HG03066 (cell line): ENCODE results near the gene CYP11A1.
"Not testable (repeated sequence)": the region's sequence is repeated elsewhere in the genome, so short reads cannot be mapped to it uniquely, and the experiment has no call there.

ENCODE experiments used
- ATAC-seq: cut with Tn5 transposase; IDR thresholded peaks from one replicate; pipeline ENCODE4 v1.9.1; 2021; ENCODE audit warnings: low read depth; ENCODE audit not compliant: unreplicated experiment

Gene CYP11A1

GRCh38 chr15:74400915-74401757, 33.7 kb upstream of the CYP11A1 start:
- no peak for ATAC-seq

DNA sequence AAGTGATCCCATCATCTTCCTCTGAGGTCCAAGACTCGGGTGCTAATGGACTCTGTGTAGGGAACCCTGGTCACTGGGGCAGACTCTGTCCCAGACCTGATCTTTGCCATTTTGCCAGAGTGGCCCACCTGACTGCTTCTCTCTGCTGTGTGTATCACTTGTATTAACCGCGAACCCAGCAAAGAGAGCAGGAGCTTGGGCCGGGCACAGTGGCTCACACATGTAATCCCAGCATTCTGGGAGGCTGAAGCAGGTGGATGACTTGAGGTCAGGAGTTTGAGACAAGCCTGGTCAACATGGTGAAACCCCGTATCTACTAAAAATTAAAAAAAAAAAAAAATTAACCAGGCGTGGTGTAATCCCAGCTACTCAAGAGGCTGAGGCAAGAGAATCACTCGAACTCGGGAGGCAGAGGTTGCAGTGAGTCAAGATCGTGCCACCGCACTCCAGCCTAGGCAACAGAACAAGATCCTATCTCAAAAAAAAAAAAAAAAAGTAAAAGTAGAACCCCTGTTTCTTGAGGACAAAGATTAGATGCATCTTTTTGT, 32.9 kb upstream of the CYP11A1 start:
- no peak for ATAC-seq

DNA sequence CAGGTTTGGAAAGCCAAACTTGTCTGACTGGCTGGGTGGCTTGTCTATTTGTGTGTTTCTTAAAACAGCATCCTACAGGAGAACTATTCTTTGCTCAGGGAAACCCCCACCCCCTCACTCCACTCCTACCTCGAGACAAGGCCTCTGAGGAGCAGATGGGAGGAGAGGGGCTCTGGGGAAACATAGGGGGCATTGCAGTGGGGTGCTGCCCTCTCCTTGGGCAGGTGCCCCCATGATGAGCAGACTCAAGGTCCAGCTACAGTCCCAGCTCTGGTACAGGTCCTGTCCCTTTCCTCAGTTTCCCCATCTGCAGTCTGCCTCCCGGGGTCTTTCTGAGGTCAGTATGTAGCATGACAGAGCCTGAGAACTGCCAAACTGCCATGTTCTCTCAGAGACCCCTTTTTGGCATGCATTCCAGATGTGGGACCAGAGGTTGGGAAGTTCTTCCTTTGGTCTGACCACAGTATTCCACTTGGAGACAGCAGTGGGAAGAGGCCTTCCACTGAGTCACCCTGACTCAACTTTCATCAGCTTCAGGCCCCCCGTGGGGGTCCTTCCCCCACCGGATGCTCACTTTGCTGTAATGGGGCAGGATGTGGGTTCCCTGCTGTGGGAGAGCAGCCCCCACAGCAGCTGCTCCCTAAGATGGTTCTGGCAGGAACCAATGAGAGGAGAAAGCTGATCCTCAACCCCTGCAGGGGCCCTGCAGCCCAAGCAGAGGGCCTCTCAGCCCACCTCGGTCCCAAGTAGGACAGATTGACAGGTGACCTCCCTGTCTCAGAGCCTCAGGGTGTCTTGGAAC, 32.3 kb upstream of the CYP11A1 start:
- ATAC-seq, result no peak

DNA sequence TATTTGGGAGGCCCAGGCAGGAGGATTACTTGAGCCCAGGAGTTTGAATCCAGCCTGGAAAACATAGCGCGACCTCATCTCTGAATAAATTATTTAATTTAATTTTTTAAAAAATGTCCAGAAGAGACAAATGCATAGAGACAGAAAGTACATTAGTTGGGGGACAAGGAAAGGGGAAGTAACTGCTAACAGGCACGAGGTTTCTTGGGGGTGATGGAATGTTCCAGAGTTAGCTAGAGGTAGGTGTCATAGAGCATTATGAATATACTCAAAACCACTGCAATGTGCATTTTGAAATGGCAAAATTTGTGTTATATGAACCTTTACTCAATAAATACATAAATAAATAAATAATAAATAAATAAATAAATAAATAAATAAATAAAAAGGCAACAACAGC, 31.7 kb upstream of the CYP11A1 start:
- no peak for ATAC-seq

DNA sequence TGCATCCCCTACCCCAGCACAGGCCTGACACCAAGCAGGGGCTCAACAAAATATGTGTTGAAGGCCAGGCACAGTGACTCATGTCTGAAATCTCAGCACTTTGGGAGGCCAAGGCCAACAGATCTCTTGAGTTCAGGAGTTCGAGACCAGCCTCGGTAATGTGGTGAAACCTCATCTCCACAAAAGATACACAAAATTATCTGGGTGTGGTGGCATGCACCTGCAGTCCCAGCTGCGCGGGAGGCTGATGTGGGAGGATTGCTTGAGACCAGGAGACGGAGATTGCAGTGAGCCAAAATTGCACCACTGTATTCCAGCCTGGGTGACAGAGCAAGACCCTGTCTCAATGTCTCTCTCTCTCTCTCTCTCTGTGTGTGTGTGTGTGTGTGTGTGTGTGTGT, 30.7 kb upstream of the CYP11A1 start:
- no peak for ATAC-seq

- peak; percentile 31 for ATAC-seq
Observed at GRCh38 chr15:74397239-74398068, 30.0 kb upstream of the CYP11A1 start.

DNA sequence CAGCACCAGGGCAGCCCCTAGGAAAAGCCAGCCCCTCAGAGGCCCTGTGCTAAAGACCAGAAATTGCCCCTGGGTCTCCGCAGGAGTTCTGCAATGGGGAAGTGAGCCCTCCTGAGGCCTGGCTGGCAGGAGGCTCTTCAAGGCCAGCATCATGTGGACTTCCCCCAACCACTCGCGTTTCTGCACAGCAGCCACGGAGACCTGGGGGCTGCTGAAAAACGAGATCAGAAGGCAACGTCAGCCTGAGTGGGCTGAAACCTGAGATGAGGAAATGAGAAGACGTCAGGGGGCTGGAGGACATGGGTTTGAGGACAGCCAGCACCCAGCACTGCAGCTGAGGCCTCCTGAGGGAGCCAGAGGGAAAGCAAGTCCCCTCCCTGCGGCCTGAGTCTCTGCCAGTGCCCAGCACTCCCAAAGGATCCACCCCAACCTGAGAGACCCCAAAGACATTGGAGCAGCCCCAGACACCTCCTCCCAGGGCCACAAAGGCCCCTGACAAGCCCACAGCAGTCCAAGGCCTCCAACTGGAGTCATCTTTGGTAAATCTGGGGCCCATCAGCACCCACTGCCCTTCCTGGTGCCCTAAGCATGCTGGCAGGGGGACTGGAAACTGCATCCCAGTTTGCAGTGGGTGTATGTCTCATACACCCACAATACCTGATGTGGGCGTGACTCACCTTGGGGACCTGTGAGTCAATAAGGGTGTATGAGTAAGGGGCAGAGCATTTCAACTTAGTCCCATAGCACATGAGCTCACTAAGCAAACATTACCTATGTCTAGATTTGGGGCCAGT, 29.2 kb upstream of the CYP11A1 start:
- peak; percentile 31 for ATAC-seq

DNA sequence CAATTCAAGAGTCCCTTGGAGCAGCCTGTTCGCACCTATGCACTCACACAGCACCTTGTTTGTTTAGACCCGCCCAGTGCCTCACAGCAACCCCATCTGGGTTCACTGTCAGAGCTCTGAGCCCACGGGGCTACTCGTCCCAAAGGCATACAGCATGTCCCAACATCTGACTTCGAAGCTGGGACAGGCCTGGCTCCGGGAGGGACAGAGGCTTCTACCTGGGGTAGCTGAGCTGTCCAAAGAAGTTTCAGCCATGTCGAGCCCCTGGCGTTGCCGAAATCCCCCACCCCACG, 28.6 kb upstream of the CYP11A1 start:
- ATAC-seq, result no peak

DNA sequence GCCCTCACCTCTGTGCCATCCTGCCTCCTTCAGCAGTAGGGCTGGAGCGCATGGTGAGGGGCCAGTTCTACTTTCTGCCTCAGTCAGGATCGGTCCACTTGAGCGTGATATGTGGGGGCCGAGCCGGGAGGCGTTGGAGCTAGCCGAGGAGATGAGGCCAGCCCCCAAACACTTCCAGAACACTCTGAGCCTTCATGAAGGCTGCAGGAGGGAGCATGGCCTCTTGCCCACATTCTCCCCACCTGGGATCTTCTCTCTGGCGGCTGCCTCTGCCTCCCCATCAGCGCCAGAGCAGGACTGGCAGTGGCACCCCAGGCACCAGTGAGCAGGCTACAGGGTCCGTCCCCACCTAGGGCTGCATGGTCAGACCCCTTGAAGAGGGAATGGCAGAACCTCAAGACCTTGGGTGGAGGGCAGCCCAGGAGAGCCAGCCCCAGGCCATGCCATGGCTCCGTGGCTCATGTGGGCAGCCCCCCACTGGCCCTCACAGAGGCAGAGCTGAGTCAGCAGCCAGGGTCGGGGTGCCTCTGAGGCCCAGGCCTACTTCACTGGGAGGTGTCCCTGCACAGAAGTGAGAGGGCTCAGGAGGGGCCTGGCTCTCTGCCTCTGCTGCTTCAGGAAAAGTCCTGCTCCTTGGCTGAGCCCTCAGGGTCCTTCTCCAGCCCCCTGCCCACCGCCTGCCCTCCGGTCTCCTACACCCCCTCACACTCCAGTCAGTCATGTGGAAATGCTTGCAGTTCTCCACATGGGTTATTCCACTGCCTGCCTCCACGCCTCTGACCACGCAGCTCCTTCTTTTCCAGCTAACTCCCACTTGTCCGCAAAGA, 28.1 kb upstream of the CYP11A1 start:
- no peak for ATAC-seq

DNA sequence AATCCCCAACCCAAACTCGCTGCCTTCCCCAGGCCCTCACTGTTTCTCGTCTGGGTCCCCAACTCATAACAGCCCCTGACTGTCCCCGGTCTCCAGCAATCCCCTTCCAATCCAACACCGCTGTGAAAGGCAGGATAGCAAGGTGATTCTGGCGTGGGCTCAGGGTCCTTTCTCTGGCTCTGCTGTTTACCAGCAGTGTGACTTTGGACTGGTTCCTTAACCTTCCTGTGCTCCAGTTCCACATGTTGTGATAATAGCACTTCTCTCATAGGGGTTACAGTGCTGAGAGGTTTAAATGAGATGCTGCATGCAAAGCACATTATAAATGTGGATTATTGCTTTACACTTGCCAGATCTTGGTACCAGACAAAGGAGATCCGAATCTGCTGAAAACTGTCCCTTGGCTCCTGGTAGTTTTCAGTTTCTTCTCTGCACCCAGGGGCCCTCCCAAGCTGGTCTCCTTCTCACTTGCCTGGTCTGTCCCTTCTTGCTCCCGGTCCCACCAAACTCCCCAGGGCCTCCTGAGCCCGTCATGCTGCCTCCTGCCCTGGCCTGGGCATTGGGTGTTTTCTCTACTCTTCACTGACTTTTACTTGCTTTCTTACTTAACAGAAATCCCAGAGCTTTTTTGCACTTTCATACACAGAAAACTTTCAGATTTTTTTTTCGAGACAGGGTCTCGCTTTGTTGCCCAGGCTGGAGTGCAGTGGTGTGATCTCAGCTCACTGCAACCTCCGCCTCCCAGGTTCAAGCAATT, 26.8 kb upstream of the CYP11A1 start:
- no peak for ATAC-seq

DNA sequence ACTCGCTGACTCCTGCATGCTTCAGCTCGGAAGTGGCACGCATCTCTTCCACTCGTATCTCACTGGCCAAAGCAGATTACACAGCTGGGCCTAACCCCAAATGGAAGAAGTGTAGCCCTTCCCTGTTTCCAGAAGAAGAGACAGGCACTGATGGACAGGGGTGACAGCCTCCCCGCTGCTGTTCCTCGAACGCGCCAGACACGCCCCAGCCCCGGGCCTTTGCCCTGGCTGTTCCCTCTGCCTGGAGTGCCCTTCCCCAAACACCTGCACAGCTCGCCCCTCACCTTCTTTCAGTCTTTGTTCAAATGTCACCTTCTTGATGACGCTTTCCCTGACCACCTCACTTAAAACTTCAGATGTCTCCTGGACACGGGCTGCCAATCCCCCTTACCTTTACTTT, 26.0 kb upstream of the CYP11A1 start:
- ATAC-seq, result no peak

DNA sequence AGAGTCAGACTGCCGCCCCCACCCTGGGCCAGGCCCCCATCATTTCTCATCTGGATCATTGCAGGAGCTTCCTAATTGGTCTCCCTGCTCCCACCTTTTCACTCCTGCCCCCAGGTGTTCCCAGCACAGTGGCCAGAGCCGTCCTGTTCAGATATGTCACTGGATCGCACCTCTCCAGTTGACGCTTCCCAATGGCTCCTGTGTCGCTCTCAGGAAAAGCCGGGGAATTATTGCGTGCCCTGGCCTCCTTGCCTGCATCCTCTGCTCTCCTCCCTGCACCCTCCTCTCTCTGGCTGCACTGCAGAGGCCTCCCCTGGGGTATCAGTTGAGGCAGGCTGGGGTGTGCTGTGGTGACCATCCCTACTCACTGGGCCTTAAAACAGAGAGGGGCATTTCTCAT, 25.5 kb upstream of the CYP11A1 start:
- ATAC-seq, result no peak

DNA sequence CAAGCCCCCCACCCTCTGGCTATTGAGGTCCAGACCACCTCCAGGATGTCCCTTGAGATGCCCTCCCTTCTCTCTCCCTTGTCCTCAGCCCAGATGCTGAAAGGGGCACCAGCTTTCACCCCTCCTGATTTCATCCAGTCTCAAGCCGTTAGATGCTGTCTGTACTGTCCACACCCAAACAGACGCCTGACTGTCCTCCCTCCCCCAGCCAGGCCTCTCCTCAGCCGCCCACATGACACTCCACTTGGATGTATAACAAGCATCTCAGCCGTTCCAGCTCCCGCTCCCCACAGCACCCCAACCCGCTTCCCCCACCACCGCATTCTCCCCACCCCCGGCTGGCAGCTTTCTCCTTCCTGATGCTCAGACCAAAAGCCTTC, 25.0 kb upstream of the CYP11A1 start:
- no peak for ATAC-seq

DNA sequence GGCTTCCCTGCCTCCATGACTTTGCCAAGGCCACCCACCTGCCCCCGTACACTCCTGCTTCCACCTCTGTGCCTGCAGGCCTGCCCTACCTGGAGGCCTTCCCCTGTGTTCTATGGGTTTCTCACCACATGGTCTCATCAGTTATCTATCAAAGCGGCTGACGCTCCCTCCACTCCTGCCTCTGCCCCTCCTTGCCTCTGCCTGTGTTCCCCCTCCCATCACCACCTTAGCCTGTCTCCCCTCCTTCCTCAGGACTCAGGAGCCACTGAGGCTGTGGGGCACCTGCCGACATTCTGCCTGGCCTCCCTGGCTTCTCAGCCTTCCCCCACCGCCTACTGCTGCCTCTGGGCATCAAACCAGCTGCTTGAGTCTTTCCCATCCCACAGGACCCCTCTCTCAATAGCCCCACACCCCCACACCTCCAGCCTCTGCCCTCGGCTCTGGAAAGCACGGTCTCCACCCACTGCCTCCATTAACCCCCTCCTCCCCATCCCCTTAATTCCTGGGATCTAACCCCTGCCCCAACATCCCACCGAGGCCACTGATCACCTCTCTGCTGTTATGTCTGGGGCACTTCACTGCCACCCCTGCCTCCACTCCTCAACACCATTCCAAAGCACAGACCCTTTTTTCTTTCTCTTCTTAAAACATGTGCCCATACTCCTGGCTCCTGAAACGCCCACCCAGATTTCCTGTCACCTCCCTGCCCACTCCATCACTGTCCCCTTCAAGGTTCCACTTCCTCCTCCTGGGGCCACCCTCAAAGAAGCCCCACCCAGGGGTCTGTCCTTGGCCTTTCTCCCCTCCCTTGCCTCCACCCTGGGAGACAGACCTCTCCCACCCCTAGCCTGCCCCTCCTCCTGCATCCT, 24.4 kb upstream of the CYP11A1 start:
- no peak for ATAC-seq

- no peak for ATAC-seq
Observed at GRCh38 chr15:74390647-74391288, 23.3 kb upstream of the CYP11A1 start.

DNA sequence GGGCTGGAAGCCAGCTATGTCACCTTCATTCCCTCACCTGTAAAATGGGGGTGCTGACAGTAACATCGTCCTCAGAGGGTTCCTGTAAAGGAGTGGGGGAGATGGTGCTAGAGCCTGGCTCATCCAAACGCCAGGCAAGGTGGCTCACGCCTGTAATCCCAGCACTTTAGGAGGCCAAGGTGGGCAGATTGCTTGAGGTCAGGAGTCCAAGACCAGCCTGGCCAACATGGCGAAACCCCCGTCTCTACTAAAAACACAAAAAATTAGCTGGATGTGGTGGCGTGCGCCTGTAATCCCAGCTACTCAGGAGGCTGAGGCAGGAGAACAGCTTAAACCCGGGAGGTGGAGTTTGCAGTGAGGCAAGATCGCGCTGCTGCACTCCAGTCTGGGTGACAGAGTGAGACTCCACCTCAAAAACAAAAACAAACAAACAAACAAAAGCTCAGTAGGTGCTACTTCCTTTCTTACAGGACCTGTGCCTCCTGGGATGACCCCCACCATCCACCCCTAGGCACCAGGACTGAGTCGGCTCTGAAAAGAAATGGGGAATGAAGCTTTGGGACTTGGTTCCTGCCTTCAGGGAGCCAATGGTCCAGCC, 22.7 kb upstream of the CYP11A1 start:
- ATAC-seq, result not testable (repeated sequence)
